ENCODE results near the gene POP4.
A peak's percentile ranks its signal among the peaks of the same experiment; 100 is the strongest.

Gene POP4

GRCh38 chr19:29577649-29577963, 28.5 kb upstream of the POP4 start:
- no peak for DNase-seq

- no peak for DNase-seq
Measured at GRCh38 chr19:29578349-29578748, 27.7 kb upstream of the POP4 start.

- no peak for DNase-seq
Measured at GRCh38 chr19:29579308-29579910, 26.7 kb upstream of the POP4 start.

- no peak for DNase-seq
Measured at GRCh38 chr19:29581398-29581797, 24.7 kb upstream of the POP4 start.

DNA sequence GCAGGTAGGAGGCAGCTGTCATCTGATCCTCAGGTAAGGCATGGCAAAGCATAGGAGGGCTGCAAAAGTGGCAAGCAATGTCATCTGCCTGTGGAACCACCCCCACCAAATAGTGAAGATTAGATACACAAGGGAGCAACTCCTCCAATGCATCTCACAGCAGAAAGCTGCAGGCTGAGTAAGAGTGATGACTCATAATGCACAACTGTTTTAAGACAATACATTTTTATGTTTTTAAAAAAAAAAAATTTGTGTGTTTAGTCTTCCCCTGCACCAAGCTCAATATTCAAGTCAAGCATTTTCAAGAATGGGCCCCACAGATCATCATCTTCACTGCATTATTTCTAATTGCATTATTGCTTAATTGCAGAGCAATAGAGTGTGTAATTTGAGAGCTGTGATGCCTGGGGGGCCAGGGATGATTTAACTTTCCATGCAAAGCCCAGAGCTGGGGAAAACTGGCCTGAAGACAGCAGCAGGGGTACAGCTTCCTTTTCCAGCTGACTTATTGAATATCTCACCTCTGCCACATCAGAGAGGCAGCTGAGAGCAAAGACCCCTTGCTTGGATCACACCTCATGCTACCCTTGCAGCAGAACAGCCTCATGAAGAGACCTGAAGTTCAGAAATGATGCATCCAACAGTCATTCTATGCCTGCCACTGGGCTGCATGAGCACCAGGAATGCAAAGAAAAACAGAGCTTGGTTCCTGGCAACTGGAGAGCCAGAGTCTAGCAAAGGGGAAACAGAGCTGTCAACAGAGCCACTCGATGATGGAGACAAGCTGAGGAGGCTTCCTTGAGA, 22.7 kb upstream of the POP4 start:
- DNase-seq = no peak

- no peak for DNase-seq
Measured at GRCh38 chr19:29586401-29586800, 19.7 kb upstream of the POP4 start.

DNA sequence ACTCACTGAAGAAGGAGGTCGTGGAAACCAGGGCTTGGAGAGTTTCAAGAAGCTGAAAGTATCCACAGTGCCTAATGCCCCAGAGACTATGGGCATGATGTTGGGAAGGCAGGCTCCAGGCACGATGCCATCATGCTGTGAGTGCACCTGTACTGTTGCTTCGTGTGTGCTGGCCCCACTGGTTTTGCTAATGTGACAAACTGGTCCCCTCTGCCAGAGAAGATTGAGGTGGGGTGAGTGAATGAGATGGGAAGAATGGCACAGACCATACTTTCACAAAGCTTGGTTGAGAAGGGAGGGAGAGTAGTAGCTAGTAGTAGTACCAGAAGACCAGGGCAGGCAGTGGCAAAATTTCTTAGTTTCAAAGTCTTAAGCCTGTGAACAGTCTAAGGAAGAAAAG, 19.0 kb upstream of the POP4 start:
- DNase-seq = no peak

- no peak for DNase-seq
Measured at GRCh38 chr19:29587518-29587986, 18.5 kb upstream of the POP4 start.

- no peak for DNase-seq
Measured at GRCh38 chr19:29588095-29588494, 18.0 kb upstream of the POP4 start.

DNA sequence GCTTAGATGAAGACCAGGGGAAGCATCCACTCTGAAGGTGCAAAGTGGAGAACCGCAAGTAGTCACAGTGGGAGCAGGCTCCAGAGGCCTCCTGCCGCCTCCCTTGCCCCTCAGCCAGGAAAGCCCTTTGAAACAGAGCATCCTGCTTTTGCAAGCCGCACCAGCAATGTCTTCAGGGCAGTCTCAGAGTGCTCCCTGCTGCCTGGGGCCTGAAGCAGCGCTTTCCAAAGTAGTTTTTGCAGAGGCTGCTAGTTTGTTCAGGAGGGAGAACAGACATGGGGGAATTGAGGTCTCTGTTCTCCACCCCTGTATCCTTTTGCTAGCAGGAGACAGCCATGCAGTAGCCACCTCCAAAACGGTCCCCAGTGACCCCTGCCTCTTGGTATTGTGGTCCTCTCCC, 15.8 kb upstream of the POP4 start:
- DNase-seq = no peak

- no peak for DNase-seq
Measured at GRCh38 chr19:29591670-29592069, 14.4 kb upstream of the POP4 start.

GRCh38 chr19:29593869-29594268, 12.2 kb upstream of the POP4 start:
- no peak for DNase-seq

DNA sequence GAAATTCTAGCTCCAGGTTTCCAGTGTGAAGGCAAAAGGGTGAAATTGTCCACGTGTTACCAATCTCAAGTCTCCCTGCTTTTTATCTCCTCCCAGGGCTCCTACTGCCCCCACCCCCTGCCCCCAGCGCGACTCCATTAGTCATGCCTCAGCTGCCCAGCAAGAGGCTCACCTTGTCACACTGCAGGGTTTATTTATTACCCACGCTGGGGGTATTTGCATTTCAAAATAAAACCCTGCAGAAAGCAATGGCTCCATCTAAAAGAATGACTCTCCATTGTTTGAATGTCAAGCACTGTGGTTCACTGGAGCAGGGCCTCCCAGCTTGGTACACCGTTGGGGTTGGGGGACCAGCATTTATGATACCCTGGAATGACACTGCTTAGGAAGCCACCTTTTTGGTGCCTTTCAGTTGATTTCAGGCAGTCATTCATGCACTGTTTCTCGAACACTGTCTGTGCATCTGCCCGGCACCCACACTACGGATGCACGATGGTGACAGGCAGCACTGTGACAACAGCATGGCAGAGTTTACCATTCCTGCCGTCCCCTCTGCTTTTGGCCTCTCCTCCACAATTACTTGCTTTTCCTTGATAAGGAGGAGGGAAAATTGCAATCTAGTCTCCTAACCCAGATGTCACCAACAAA, 9.9 kb upstream of the POP4 start:
- peak; percentile 84 for DNase-seq

DNA sequence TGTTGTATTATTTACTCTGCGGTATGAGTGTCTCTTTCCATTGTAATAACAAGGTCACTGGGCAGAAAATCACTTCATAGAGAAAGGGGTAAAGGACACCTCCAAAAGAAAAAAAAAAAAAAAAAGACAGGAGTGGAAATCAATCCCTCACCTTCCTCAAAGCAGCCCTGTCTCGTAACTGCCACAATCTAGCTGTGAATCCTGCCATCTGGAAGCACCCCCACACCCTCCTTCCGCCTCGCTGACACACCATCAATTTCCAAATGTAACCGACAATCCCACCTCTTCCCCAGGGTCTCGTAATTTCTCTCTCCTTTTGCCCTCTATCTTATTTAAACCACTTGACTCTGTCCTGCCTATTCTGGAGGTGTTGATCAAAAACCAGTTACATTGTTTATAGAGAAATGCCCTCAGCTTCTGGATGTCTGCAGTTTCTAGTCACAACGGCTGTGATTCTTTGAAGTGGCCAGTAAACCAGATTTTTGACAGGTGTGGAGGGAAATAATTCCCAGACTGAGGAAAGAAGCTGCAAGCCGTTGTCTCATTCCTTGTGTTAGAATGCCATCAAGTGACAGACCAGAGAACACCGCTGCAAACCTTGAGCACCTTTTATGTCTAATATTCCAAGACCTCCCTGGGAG, 9.1 kb upstream of the POP4 start:
- peak; percentile 93 for DNase-seq

- no peak for DNase-seq
Measured at GRCh38 chr19:29598036-29598435, 8.0 kb upstream of the POP4 start.

- no peak for DNase-seq
Measured at GRCh38 chr19:29598496-29598895, 7.6 kb upstream of the POP4 start.

GRCh38 chr19:29603308-29603707, 2.8 kb upstream of the POP4 start:
- no peak for DNase-seq

GRCh38 chr19:29606420-29606747, 301 bp downstream of the POP4 start:
- no peak for DNase-seq

- no peak for DNase-seq
Measured at GRCh38 chr19:29609636-29610035, 3.6 kb downstream of the POP4 start.

- no peak for DNase-seq
Measured at GRCh38 chr19:29610213-29610573, 4.1 kb downstream of the POP4 start.

- DNase-seq = peak; percentile 66
Measured at GRCh38 chr19:29610574-29611271, 4.6 kb downstream of the POP4 start.

GRCh38 chr19:29612121-29612520, 6.0 kb downstream of the POP4 start:
- DNase-seq = no peak

Measured in NCI-H2029 treated with DMSO at 0.1 percent for 48 hours (cell line).